RCC 7860 (cell line): ENCODE measurements around the gene EPHA7.

Experiments used
- DNase-seq: peaks from one replicate; pipeline ENCODE4 v3.0.0-alpha.2; 2015; ENCODE audit warnings: low spot score
- FAIRE-seq: peaks from 2 replicates; lab custom pipeline; 2012; peaks lifted over from hg19 to GRCh38; lab: Jason Lieb, UNC

EPHA7 gene

GRCh38 chr6:93260881-93261280 lies 158.5 kb downstream of the EPHA7 start:
- FAIRE-seq: no peak
- DNase-seq: no peak

GRCh38 chr6:93259332-93259731 lies 160.0 kb downstream of the EPHA7 start:
- DNase-seq (no peak), FAIRE-seq (no peak)

- FAIRE-seq: no peak
- no peak for DNase-seq
These were observed 166.4 kb downstream of the EPHA7 start for GRCh38 chr6:93252930-93253329.

- DNase-seq (no peak), FAIRE-seq (no peak)
These were observed 170.7 kb downstream of the EPHA7 start for GRCh38 chr6:93248631-93249030.

GRCh38 chr6:93243231-93243778 lies 176.1 kb downstream of the EPHA7 start:
- DNase-seq (no peak), FAIRE-seq (no peak)

- no peak for DNase-seq
- no peak for FAIRE-seq
These were observed 177.3 kb downstream of the EPHA7 start for GRCh38 chr6:93242049-93242448.

- FAIRE-seq (no peak), DNase-seq (no peak)
These were observed 180.7 kb downstream of the EPHA7 start for GRCh38 chr6:93238632-93239031.

- FAIRE-seq: no peak
These were observed 183.6 kb downstream of the EPHA7 start for GRCh38 chr6:93235775-93236174.

GRCh38 chr6:93226822-93227221 lies 192.5 kb downstream of the EPHA7 start:
- DNase-seq (no peak), FAIRE-seq (no peak)

More at GRCh38 chr6:93235775-93236174, 183.6 kb downstream of the EPHA7 start:
- no peak for DNase-seq

GRCh38 chr6:93222071-93222851 lies 197.1 kb downstream of the EPHA7 start:
- DNase-seq (no peak), FAIRE-seq (no peak)

- FAIRE-seq (no peak), DNase-seq (no peak)
These were observed 199.9 kb downstream of the EPHA7 start for GRCh38 chr6:93219447-93219846.

GRCh38 chr6:93218096-93218495 lies 201.3 kb downstream of the EPHA7 start:
- DNase-seq (no peak), FAIRE-seq (no peak)

GRCh38 chr6:93213028-93213427 lies 206.3 kb downstream of the EPHA7 start:
- DNase-seq: no peak
- no peak for FAIRE-seq

GRCh38 chr6:93210908-93211307 lies 208.5 kb downstream of the EPHA7 start:
- FAIRE-seq (no peak), DNase-seq (no peak)

GRCh38 chr6:93209358-93209757 lies 210.0 kb downstream of the EPHA7 start:
- DNase-seq: no peak
- no peak for FAIRE-seq

GRCh38 chr6:93196406-93196970 lies 222.9 kb downstream of the EPHA7 start:
- no peak for FAIRE-seq
- DNase-seq: no peak

- FAIRE-seq (no peak), DNase-seq (no peak)
These were observed 224.9 kb downstream of the EPHA7 start for GRCh38 chr6:93194480-93194879.

- DNase-seq: no peak
- FAIRE-seq: no peak
These were observed 225.5 kb downstream of the EPHA7 start for GRCh38 chr6:93193868-93194267.
